ENCODE data around the gene ARSG.
"Not testable (repeated sequence)": the region's sequence is repeated elsewhere in the genome, so short reads cannot be mapped to it uniquely, and the experiment has no call there.

ARSG gene

DNA sequence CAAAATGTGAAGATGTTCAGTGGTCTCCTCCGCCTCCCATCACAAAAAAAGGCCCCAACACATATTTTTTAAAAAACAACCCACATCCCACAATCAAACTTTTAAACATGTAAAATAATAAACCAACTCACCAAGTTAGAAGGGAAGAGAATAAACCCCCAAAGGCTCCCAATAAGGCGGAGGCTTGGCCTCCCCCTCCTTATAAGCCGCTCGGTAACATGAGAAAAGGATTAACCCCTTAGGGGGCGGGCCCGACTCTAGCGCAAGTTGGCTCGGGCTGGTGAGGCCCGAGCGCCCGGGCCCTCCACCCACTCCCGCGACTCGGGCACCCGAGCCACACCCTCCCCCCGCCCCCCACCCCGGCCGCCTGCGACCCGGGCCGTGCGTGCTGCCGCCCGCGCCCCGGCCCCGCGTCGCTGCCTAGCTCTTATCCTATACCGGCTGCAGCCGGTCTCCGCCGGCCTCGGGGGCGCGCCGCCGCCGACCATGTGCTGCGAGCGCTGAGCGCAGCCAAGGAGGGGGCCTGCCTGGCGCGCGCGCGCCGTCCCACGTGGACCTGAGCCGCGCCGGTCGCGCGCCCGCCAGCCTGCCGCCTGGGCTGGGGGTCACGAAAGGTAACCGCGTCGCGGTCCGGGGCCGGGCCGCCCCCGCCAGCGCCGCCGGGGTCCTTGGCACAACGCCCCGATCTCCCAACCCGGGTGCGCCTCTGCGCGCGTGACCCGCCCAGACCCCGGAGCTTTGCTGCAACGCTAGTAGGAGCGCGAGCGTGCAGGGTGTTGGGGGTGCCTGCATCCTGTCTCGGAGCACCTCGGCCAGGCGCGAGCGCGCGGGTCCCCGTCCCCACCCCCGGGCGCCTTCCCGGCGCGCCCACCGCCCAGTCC is at the start of gene ARSG, which contains the start of gene SLC16A6:
ARSG (plus strand) TSS at position 541 of the 881 bp plus-strand sequence. CDS start 15,999 bp downstream, outside the sequence.
SLC16A6 (minus strand) TSS at position 173 of the 881 bp plus-strand sequence. CDS start 12,807 bp downstream, outside the sequence.
- peak; percentile 70 for DNase-seq

DNA sequence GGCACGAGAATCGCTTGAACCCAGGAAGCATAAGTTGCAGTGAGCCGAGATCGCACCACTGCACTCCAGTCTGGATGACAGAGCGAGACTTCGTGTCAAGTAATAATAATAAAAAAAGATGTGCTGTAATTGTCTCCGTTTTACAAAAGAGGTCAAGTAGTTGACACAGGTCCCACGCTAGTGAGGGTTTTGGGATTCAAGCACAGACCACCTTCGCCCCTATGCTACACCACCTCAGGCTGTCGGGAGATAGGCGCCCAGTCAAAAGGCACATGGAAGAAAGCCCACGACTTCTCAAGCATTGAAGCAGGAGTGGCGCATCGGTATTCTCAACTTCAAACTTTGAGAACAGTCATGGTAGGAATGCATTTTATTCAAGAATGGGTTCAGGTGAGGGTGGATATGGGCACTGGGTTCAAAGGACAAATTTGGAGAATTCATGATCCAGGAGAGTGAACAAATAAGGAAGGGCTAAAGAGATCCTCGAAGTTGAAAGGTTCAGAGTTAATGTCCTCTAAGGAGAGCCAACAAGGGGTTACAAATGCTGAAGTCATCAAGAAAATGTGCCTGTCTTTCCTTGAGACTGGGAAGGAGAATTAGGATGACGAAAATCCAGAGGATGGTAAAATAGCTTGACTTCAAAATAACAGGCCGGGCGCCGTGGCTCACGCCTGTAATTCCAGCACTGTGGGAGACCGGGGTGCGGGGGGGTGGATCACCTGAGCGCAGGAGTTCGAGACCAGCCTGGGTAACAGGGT is 44.8 kb upstream of the ARSG start:
- DNase-seq = no peak

DNA sequence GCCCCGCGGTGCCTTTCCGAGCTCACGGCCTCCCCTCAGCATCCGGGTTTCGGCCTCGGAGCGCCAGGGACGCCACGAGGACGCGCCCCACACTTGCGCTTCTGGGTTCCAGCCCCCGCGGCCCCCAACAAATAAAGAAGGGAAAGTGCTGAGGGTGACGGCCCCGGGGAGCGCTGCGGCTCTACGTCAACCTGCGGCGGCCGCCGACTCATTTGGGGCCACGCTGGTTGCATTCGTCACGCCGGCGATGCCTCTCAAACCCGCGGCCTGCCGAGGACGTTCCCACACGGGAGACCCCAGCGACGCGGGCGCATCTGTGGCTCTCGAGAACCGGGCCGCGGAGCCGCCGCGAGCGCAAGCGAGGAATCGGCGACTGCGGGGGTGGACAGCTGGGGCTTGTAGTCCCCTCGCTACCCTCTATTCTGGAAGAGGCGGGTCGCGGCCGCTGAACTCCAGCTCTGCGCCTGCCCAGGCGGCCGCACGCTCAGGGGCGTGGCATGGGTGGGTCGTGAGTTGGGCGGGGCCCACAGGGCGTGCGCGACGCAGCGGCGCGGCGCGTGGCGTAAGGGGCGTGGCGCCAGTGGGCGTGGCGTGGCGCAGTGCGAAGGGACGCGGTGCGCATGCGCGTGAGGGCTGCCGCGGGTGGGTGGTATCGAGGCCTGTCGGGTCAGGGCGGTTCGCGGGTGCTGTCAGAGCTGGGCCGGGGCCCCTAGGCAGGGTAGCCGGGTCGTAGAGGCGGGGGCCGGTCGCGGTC is 43.7 kb upstream of the ARSG start, which contains the start of gene AMZ2:
AMZ2 (plus strand) TSS at position 599 of the 754 bp plus-strand sequence. CDS start 2,145 bp downstream, outside the sequence.
- peak; percentile 94 for DNase-seq

DNA sequence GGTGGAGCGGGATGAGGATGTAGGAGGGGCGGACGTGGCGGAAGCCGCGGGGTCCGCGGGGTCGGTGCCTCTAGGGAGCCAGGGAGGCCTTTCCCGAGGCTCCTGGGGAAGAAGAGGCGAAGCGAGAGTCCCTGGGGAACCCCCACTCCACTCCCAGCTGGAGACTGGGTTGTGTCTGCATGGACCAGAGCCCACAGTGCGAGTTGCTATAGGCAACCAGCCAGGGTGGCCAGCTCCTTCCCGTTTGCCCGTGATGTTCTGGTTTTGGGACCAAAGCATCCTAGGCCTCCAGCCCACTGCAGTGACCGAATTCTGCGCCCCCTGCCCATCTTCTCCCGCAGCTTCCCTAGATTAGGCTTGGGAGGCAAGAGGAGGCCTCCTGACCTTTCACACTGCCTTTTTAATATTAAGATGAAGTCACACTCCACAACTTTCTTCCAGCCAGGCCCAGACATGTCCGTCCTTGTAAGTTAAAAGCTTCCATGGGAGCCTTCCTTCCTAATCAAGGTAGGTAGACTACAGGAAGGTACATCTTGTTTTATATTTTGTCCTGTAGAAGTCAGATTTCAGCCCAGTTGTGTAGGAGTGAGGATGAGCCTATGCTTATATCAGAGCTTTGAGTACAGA is 43.0 kb upstream of the ARSG start:
- DNase-seq = peak; percentile 71

DNA sequence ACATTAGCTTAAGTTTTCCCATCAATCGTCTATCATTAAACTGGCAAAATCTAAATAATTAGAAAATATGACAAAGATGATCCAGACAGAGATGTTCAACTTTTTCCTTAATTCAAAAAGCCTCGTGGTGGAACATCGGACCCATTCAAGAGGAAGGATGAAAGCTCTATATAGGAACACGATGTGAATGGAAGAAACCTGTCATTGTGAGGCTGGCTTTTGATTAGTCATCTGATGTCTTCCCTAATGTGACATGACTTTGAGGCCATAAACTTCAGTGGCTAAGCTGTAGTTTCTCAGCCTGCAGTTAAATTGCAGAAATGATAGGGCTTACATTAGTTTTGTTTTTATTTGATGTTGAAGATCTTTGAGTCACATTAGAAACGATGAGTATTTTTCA is 42.4 kb upstream of the ARSG start:
- no peak for DNase-seq

DNA sequence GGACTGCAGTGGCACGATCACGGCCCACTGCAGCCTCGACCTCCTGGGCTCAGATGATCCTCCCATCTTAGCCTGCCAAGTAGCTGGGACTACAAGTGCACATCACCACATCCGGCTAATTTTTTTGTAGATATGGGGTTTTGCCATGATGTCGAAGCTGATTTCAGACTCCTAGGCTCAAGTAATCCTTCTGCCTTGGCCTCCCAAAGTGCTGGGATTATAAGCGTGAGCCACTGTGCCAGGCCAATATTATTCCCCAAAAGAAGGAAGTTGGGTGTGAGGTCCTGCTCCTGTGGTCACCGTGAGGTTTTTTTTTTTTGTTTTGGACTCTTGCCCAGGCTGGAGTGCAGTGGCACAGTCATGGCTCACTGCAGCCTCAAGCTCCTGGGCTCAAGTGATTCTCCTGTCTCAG is 41.9 kb upstream of the ARSG start:
- DNase-seq = no peak

DNA sequence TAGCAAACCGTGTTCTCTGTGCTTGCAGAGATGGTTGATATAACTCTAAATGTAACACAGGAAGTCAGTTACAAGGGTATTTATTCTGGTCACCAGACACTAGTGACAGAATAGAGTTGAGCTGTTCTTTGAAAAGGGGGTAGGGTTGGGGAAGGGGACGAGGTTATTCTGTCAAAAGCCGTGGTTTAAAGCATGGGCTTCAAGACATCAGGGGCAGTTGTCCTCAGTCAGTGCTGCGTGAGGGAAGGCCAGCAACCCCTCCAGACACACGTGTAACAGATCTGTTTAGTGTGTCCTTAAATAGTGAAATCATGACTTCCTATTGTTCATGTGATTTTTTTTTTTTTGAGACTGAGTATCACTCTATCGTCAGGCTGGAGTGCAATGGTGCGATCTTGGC is 37.9 kb upstream of the ARSG start:
- DNase-seq = not testable (repeated sequence)

DNA sequence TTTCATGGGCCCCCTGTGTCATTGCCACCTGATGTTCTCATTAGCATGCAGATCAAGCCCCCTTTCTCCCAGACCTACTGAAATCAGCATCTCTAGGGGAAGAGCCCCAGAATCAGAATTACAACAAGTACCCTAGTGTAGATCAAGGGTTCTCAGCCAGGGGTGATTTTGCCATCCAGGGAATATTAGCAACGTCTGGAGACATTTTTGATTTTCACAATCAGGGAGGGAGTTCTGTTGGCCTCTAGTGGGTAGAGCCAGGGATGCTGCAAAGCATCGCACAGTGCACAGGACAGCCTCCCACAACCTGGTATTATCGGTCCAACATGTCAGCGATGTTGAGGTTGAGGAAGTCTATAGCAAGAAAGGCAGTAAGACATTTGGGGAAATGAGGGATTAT is 36.1 kb upstream of the ARSG start:
- no peak for DNase-seq

DNA sequence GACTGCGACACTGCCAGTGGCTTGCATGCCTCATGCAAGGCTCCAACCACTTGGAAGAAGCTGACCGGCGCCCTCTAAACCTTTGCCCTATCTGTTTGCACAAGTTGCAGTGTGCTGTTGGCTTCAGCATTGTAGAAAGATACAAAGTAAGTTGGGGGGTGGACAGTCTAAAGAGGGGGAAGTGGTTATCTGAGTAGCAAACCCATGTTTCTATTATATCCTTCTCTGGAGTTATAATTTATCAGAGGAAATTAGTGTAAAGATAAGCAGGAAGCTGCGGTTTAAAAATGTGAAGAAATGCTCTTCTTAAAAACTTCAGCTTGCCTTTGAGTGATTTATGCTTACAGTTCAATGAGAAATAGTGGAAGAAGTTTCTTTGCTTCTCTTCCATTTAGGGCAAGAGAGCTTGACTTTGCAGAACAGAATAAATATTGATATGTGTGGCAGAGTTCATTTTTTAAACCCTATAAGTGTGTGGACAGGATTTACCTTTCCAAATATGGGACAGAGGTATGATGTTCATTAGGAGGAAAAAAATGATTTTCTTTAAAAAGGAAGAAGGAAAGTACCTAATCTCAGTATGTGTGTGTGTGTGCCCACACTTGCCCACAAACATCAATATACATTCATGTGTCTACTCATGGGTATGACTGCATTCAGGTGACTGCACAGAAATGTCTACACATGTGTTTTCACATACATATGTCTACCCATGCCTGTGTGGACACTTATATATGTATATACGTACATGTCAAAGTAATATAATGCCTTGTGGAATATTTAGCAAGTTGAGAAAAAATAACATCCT is 35.4 kb upstream of the ARSG start:
- DNase-seq = no peak

DNA sequence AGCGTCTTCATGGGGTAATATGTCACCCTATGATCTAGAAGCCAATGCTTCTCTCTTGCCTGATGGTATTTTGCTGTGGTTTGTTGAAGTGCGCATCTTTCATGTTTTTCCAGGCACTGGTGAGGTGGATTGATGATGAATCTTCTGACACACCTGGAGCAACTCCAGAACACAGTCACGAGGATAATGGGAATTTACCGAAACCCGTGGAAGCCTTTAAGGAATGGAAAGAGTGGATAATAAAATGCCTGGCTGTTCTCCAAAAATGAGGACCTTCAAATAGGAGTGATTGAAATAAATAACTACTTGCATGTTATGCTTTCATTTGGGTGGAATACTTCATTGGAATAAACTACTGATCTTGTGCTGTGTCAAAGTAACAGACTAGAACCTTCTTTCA is 34.6 kb upstream of the ARSG start:
- DNase-seq = not testable (repeated sequence)

DNA sequence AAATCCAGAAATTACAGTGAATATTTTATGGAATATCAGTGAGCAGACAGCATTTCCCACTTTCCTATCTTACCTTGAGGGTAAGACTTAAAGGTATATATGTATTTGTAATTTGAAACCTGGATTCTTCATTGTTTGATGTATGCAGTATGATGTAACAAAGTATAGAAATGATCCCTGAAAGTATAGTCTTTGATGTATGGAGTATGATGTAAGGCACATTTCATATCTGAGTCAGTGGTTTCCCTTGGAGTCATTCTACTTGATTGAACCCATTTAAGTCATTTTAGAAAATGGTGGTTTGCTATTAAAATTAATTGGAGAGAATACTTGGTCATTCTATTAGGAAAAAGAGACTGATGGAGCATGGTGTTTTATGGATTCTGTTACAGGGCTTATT is 33.4 kb upstream of the ARSG start:
- DNase-seq = no peak

DNA sequence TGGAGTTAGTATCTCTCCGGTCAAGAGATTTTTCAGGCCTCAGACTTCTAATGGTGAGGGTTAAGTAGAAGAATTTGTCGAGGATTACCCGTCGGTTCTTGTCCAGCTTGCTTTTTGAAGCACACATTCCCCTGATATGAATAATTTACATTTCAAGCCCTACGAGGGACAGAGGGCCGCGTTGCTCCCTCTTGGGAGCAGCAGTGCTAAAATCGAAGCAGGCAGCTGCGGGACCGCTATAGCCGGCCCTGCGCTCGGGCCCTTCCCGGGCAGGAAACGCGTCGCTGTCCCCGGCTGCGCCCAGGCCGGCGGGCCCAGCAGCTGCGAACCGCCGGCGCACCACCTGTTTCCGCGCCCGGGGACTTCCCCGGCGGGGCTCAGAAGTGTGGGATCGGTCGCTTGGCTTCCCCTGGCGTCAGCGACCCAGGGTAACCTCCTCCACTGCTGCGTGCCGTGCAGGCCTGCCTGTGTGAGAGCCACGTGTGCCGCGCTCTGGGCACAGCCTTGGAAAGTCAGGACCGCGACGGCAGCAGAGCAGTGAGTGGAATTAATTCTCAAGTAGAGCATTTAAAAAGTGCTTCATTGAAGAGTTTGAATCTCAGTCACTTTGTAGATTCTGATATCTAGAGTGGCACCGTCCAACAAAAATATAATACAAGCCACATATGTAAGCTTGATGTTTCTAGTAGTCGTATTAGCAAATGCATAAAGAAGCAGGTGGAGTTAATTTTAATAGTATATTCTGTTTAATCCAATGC is 32.2 kb upstream of the ARSG start:
- peak; percentile 10 for DNase-seq

DNA sequence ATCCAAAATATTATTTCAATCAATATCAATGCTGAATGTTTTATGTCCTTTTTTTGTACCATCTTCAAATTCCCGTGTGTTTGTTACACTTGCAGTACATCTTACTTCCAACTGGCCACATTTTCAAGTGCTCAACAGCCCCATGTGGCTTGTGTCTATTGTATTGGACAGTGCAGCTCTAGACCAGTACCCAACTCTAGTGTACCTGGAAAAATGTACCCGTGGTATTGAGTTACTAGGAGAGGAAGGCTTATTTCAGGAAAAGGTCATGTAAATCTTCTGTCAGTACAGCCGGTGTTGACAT is 31.7 kb upstream of the ARSG start:
- DNase-seq = not testable (repeated sequence)

DNA sequence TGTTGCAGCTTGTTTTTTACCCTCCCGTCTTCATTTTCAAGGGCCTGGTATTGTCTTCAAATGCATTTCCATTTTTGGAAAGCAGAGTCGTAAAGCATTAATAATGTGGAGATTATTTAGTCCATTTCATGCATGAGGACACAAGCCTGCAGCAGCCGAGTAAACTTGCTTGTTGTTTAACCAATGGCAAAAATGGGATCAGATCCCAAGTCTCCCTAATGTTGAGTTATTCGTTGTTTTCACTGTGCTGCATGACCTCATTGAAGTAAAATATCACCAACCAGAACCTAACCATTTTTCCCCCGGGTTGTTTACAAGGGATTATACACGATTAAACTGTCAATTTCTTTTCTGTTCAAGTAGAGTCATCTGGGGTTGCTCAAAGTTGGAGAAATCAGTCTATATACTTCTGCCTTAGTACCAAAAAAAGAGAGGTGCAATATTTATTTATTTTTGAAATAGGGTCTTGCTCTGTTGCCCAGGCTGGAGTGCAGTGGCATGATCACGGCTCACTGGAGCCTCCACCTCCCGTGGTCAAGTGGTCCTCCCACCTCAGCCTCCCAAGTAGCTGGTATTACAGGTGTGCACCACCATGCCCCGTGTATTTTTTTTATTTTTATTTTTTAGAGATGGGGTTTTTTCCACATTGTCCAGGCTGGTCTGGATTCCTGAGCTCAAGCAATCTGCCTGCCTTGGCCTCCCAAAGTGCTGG is 31.1 kb upstream of the ARSG start:
- DNase-seq = no peak

DNA sequence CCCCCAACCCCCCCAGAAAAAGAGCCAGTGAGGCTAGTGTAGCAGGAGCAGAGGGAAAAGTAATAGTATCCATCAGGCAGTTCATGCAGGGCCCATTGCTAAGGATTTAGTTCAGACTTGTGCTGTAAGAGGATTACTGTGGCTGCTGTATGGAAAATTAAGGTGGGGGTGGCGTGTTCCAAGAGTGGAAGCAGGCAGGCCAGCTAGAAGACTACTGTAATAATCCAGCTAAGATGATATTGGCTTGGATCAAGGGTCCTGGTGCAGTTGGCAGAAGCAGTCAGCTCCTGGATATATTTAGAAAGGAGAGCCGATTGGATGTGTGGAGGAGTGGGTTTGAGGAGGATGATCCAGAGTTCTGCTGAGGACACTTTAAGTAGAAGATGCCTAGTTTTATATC is 28.8 kb upstream of the ARSG start:
- DNase-seq = not testable (repeated sequence)

DNA sequence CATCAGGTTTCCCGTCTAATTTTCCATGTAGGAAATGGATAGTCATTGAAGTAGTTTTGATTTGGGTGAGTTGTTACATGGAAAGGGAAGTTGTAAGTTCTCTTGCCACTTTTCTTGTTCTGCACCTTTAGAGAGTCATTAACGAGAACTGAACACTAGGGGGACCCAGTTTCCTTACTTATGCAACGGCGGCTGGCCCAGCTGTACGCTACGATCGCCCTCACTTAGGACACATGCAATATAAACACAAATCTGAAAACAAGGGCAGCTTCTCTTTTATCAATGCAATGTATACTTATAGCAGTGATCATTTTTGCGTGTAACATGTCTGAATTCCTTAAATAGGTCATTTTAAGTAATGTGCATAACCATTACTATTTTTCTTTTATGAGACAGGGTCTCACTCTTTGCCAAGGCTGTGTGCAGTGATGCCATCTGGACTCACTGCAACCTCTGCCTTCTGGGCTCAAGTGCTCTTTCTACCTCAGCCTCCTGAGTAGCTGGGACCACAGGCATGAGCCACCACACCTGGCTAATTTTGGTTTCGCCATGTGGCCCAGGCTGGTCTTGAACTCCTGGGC is 28.1 kb upstream of the ARSG start:
- DNase-seq = not testable (repeated sequence)

DNA sequence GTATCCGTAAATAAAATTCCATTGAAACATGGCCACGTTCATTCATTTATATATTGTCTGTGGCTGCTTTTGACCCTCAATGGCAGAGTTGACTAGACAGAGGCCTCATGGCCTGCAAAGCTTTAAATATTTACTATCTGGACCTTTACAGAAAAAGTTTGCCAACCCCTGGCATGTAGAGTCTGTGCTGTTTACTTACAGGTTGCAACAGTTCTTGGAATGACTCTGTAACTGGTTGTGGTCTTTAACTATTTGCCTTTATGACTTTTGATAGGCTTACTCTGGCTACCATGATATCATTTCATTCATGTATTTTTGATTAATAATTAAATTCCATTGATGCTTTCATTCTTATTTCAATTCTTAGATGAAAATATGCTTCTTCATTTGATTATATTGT is 25.5 kb upstream of the ARSG start:
- not testable (repeated sequence) for DNase-seq

DNA sequence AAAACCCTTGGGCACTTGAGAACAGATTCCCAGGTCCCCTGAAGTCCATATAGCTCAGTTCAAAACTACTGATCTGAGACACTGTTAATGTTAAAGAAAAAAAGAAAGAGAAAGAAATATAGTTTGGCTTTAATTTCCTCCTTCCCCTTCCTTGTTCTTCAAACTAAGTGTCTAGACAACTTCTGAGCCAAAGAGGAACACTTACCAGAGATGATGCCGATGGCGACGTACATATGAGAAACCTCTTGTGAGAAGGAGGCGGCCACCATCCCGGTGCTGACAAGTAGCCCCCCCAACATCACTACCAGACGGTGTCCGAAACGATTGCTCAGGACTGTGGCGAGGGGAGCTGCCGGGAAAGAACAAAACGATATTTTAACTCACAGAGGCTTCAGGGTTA is 17.6 kb upstream of the ARSG start:
- no peak for DNase-seq

DNA sequence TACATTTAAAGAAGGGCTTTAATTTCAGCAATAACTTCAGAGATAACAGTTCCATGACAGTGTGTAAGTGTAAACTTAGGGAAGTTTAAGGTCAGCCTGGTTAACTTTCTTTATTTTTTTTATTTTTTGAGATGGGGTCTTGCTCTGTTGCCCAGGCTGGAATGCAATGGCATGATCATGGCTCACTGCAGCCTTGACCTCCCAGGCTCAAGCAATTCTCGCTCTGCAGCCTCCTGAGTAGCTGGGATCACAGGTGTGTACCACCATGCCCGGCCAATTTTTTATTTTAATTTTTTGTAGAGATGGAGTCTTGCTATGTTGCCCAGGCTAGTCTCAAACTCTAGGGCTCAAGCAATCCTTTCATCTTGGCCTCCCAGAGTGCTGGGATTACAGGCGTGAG is 15.0 kb upstream of the ARSG start:
- DNase-seq = not testable (repeated sequence)

DNA sequence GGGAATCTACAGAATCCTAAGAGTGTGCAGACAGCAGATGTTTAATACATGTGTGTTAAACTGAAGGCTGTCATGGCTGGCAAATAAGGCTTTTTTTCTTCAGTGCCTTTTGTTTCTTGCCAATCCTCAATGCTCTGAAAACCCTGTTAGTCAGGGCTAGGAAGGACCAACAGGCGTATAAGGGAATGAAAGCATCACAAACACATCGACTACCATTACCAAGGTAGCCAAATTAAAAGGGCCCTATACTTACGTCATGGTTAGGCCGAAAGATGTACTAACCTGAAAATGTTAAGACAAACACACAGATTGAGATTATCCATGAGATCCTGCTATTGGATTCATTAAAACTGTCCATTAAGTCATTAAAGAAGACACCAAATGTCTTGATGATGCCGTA is 13.5 kb upstream of the ARSG start:
- DNase-seq = no peak

All from NCI-H1092 (cell line).